A549 (cell line): ENCODE data around the gene PTPRF. TPM values are rescaled to one million over a fixed set of nuclear protein-coding genes. Genes with fewer than 3 reads are reported as not detected.
"Not testable (repeated sequence)": the region's sequence is repeated elsewhere in the genome, so short reads cannot be mapped to it uniquely, and the experiment has no call there.

Source experiments
- ATAC-seq, 2 experiments: fragments of 200-7000 bp in 1 of 2; fragments of >200 bp in 1 of 2; cut with Nextera tagmentation in 1 of 2; cut with Tn5 transposase in 1 of 2; 3 replicates each; pipeline versions ENCODE4 v1.8.0 to v1.9.1; 2018 to 2020; ENCODE audit warnings: mild to moderate bottlenecking in 1 of 2, moderate library complexity in 1 of 2
- CTCF ChIA-PET: fragments of 300-600 bp; sonication (Branson Sonifier 250); formaldehyde crosslinking; extraction: SDS; loops from one replicate; lab custom pipeline; 2021; ENCODE audit warnings: antibody characterized with exemption, inconsistent platforms; lab: Yijun Ruan, JAX
- POLR2A ChIA-PET: fragments of 350-600 bp; formaldehyde crosslinking; extraction: SDS; loops from one replicate; lab custom pipeline; 2021; ENCODE audit warnings: antibody characterized with exemption, inconsistent platforms; lab: Yijun Ruan, JAX
- DNase-seq, 2 experiments: peaks; one replicate each; pipeline versions ENCODE4 v3.0.0 to v3.0.0-alpha.2; 2011 to 2016; ENCODE audit warnings: low read depth in 1 of 2, low spot score in 1 of 2
- FAIRE-seq: peaks from 2 replicates; lab custom pipeline; 2011; peaks lifted over from hg19 to GRCh38; lab: Jason Lieb, UNC
- H3K27ac ChIP-seq, 2 experiments: fragments of >200 bp; sonication (Bioruptor Twin); formaldehyde crosslinking; 3 replicates each; pipeline ENCODE4 v1.5.1; 2016 to 2017
- H3K4me1 ChIP-seq: fragments of >200 bp; sonication (Bioruptor Twin); formaldehyde crosslinking; 3 replicates; pipeline ENCODE4 v1.6.1; 2016
- H3K4me2 ChIP-seq: fragments of >200 bp; sonication (Bioruptor Twin); formaldehyde crosslinking; 3 replicates; pipeline ENCODE4 v1.6.1; 2016
- H3K4me3 ChIP-seq: fragments of >200 bp; sonication (Bioruptor Twin); formaldehyde crosslinking; 3 replicates; pipeline ENCODE4 v1.5.1; 2016
- H3K9me3 ChIP-seq: fragments of >200 bp; sonication (Bioruptor Twin); formaldehyde crosslinking; 3 replicates; pipeline ENCODE4 v1.6.1; 2016
- CBX8 ChIP-seq: fragments of 200-600 bp; sonication (generic); IDR thresholded peaks from 2 replicates; pipeline ENCODE4 v1.6.1; 2016
- ESRRA ChIP-seq: fragments of 150-350 bp; IDR thresholded peaks from 2 replicates; pipeline ENCODE4 v1.6.1; 2014; ENCODE audit warnings: mild to moderate bottlenecking, low read length, borderline replicate concordance
- FOXS1 ChIP-seq: fragments of 250-450 bp; sonication (Bioruptor Pico); IDR thresholded peaks from 2 replicates; pipeline ENCODE4 v1.5.0; 2020; ENCODE audit warnings: mild to moderate bottlenecking, moderate library complexity
- HDAC2 ChIP-seq: fragments of 200-600 bp; sonication (generic); IDR thresholded peaks from 2 replicates; pipeline ENCODE4 v1.6.1; 2016
- HOXA7 ChIP-seq: fragments of 250-450 bp; sonication (Bioruptor Pico); IDR thresholded peaks from 2 replicates; pipeline ENCODE4 v1.5.0; 2020; ENCODE audit warnings: mild to moderate bottlenecking, moderate library complexity
- HOXB13 ChIP-seq: fragments of 250-450 bp; sonication (Bioruptor Pico); IDR thresholded peaks from 2 replicates; pipeline ENCODE4 v1.5.0; 2020; ENCODE audit warnings: low read depth, mild to moderate bottlenecking, moderate library complexity
- HOXB5 ChIP-seq: fragments of 250-450 bp; sonication (Bioruptor Pico); IDR thresholded peaks from 2 replicates; pipeline ENCODE4 v1.5.0; 2020; ENCODE audit warnings: mild to moderate bottlenecking, moderate library complexity
- JUN ChIP-seq, 2 experiments: fragments of >200 bp; sonication (Bioruptor Twin); formaldehyde crosslinking; IDR thresholded peaks; 2 replicates in 1 of 2; 3 replicates in 1 of 2; pipeline ENCODE4 v1.6.1; 2016 to 2017
- KDM5A ChIP-seq: fragments of 200-600 bp; sonication (generic); IDR thresholded peaks from 2 replicates; pipeline ENCODE4 v1.6.1; 2016; ENCODE audit warnings: antibody characterized with exemption, mild to moderate bottlenecking
- MYC ChIP-seq: IDR thresholded peaks from 2 replicates; pipeline ENCODE4 v1.6.1; 2012; ENCODE audit warnings: mild to moderate bottlenecking, inconsistent platforms, low read length, improper control_type of control experiment, borderline replicate concordance
- PHF8 ChIP-seq: fragments of 200-600 bp; sonication (generic); IDR thresholded peaks from 2 replicates; pipeline ENCODE4 v1.6.1; 2016; ENCODE audit warnings: low read depth, mild to moderate bottlenecking, antibody characterized with exemption, moderate library complexity, borderline replicate concordance
- POLR2AphosphoS2 ChIP-seq: conservative IDR thresholded peaks from 2 replicates; pipeline ENCODE4 v1.6.1; 2012; ENCODE audit warnings: low read length, improper control_type of control experiment, inconsistent platforms
- RCOR1 ChIP-seq: fragments of 150-350 bp; IDR thresholded peaks from 2 replicates; pipeline ENCODE4 v1.6.1; 2014; ENCODE audit warnings: antibody characterized with exemption, low read length, low read depth
- RNF2 ChIP-seq: fragments of 200-600 bp; sonication (generic); IDR thresholded peaks from 2 replicates; pipeline ENCODE4 v1.6.1; 2016; ENCODE audit warnings: low read depth, mild to moderate bottlenecking, antibody characterized with exemption, moderate library complexity, borderline replicate concordance
- SMC3 ChIP-seq: fragments of >200 bp; sonication (Bioruptor Twin); formaldehyde crosslinking; IDR thresholded peaks from 3 replicates; pipeline ENCODE4 v1.6.1; 2018; ENCODE audit warnings: inconsistent platforms
- ZFP36 ChIP-seq: fragments of 450-650 bp; IDR thresholded peaks from 2 replicates; pipeline ENCODE4 v1.6.1; 2014; ENCODE audit warnings: borderline replicate concordance; ENCODE audit not compliant: partially characterized antibody
- WGBS: methylation state at CpG from one replicate; pipeline ENCODE4 v1.1.6; 2017; ENCODE audit errors: missing lambda C conversion rate; 5-methylcytosine and 5-hydroxymethylcytosine counted together
- polyA plus RNA-seq, 4 experiments: library from polyadenylated mRNA; depleted of rRNA in 3 of 4; stranded (reverse); fragments of >200 nt; fragmentation: RNase III in 1 of 4; extraction: RNeasy Plus Mini Kit Qiagen cat#74134 plus additional on column Dnase treatment in 1 of 4; gene quantifications; 2 replicates in 3 of 4; 3 replicates in 1 of 4; pipeline ENCODE4 v1.2.3, GENCODE V29; 2011 to 2017
- TF ChIP-seq, protein P1 (sequence below): fragments of 150-350 bp; IDR thresholded peaks from 2 replicates; pipeline ENCODE4 v1.6.1; 2014; ENCODE audit warnings: low read depth, mild to moderate bottlenecking, low read length
- TF ChIP-seq, protein P2 (sequence below): fragments of 450-650 bp; IDR thresholded peaks from 2 replicates; pipeline ENCODE4 v1.6.1; 2014; ENCODE audit warnings: antibody characterized with exemption
- TF ChIP-seq, protein P3 (sequence below): fragments of >200 bp; sonication (Bioruptor Twin); formaldehyde crosslinking; IDR thresholded peaks from 3 replicates; pipeline ENCODE4 v1.5.1; 2016

PTPRF gene
- polyA plus RNA-seq, 2 of the 4 experiments (the other 2 are of a cell fraction), result 68.5 to 96.5 TPM

DNA sequence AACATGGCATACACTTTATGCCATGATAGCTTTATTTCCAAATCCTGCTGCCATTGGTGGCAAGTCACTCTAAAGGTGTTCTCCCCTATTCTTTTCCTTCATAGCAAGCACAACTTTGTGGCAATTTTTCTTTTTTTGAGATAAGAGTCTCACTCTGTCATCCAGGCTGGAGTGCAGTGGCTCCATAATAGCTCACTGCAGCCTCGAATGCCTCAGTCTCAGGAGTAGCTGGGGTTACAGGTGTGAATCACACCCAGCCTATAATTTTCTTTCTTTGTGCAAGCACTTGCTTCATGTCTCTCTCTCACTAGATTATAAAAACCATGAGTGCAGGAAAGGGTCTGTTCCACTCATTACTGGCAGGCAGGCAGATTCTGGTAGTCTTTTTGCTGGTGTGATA lies 113.9 kb downstream of the PTPRF start:
- H3K4me3 ChIP-seq, result no peak overlapping the region
- peaks cover 6% of the 10 kb centered on the region; the same call in 1 of the 3 replicates for H3K4me1 ChIP-seq
- POLR2A ChIA-PET, result no interaction called here
- no peak overlapping the region for H3K27ac ChIP-seq
- CTCF ChIA-PET, result interaction anchor here (1.6 kb wide), 1 partner anchor 9 kb away, joined by 3 read pairs; no protein-coding TSS in a partner anchor
- ATAC-seq (no peak), FAIRE-seq (no peak), DNase-seq (no peak)
- no peak overlapping the region for H3K4me2 ChIP-seq
- no peaks in the 10 kb centered on the region for H3K9me3 ChIP-seq
- TF ChIP-seq MYC, result no peak
- TF ChIP-seq, protein P1, sequence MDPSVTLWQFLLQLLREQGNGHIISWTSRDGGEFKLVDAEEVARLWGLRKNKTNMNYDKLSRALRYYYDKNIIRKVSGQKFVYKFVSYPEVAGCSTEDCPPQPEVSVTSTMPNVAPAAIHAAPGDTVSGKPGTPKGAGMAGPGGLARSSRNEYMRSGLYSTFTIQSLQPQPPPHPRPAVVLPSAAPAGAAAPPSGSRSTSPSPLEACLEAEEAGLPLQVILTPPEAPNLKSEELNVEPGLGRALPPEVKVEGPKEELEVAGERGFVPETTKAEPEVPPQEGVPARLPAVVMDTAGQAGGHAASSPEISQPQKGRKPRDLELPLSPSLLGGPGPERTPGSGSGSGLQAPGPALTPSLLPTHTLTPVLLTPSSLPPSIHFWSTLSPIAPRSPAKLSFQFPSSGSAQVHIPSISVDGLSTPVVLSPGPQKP, result no peak
- no peak for TF ChIP-seq ESRRA
- no peak for TF ChIP-seq RCOR1
- no peak for TF ChIP-seq PHF8
- no peak for TF ChIP-seq HDAC2
- TF ChIP-seq RNF2, result no peak
- no peak for TF ChIP-seq POLR2AphosphoS2
- TF ChIP-seq ZFP36, result no peak
- no peak for TF ChIP-seq HOXA7 (CRISPR knock-in tag)
- TF ChIP-seq JUN (IDR thresholded peaks at IDR 0.05), result no peak
- no peak for TF ChIP-seq KDM5A
- TF ChIP-seq HOXB5 (CRISPR knock-in tag), result no peak
- no peak for TF ChIP-seq CBX8
- TF ChIP-seq SMC3, result no peak
- 47% methylated on average over 1 of the region's 1 CpG for WGBS

DNA sequence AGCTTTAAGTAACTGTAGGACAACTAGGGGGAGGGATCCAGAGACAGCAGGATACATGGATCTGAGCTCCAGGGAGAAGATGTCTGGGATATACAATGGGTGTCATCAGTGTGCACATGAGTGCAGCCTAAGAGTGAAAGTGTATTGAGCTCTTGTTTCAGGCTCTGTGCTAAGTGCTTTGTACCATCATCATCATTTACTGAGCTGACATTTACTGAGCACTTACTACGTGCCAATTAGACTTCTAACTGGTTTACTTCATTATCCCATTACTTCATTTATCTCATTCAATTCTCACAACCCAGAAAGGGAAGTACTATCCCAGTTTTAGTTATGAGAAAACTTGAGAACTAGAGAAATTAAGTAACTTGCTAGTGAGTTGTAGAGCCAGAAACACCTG lies 114.8 kb downstream of the PTPRF start:
- Histone ChIP-seq H3K9me3 (no peaks in the 10 kb centered on the region), H3K27ac (no peak overlapping the region), H3K4me1 (peaks cover 6% of the 10 kb centered on the region; the same call in 1 of the 3 replicates), H3K4me2 (no peak overlapping the region), H3K4me3 (no peak overlapping the region)
- WGBS, result 63% methylated on average over 1 of the region's 1 CpG
- CTCF ChIA-PET, result interaction anchor here (1.5 to 1.6 kb wide), 2 partner anchors 8 to 419 kb away, joined by 3 to 4 read pairs; no protein-coding TSS in a partner anchor
- POLR2A ChIA-PET, result no interaction called here
- TF ChIP-seq SMC3 (no peak), FOXS1 (CRISPR knock-in tag) (no peak), HOXB13 (CRISPR knock-in tag) (no peak)
- TF ChIP-seq, protein P2, sequence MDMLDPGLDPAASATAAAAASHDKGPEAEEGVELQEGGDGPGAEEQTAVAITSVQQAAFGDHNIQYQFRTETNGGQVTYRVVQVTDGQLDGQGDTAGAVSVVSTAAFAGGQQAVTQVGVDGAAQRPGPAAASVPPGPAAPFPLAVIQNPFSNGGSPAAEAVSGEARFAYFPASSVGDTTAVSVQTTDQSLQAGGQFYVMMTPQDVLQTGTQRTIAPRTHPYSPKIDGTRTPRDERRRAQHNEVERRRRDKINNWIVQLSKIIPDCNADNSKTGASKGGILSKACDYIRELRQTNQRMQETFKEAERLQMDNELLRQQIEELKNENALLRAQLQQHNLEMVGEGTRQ, result no peak
- TF ChIP-seq, protein P3, sequence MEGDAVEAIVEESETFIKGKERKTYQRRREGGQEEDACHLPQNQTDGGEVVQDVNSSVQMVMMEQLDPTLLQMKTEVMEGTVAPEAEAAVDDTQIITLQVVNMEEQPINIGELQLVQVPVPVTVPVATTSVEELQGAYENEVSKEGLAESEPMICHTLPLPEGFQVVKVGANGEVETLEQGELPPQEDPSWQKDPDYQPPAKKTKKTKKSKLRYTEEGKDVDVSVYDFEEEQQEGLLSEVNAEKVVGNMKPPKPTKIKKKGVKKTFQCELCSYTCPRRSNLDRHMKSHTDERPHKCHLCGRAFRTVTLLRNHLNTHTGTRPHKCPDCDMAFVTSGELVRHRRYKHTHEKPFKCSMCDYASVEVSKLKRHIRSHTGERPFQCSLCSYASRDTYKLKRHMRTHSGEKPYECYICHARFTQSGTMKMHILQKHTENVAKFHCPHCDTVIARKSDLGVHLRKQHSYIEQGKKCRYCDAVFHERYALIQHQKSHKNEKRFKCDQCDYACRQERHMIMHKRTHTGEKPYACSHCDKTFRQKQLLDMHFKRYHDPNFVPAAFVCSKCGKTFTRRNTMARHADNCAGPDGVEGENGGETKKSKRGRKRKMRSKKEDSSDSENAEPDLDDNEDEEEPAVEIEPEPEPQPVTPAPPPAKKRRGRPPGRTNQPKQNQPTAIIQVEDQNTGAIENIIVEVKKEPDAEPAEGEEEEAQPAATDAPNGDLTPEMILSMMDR, result no peak
- no peak for DNase-seq
- FAIRE-seq, result no peak
- ATAC-seq, result no peak

DNA sequence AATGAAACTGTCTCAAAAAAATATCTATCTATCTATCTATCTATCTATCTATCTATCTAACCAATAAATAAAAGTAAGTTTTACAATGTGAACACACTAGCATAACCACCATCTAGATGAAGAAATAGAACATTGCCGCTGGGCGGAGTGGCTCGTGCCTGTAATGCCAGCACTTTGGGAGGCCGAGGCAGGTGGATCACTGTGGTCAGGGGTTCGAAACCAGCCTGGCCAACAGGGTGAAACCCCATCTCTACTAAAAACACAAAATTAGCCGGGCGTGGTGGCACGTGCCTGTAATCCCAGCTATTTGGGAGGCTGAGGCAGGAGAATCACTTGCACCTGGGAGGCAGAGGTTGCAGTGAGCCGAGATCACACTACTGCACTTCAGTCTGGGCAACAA lies 116.6 kb downstream of the PTPRF start:
- H3K9me3 ChIP-seq, CTCF ChIA-PET, H3K4me3 ChIP-seq, H3K4me2 ChIP-seq, DNase-seq, ATAC-seq, H3K27ac ChIP-seq, POLR2A ChIA-PET, FAIRE-seq: not testable (repeated sequence)
- 82% methylated on average over 9 of the region's 9 CpGs for WGBS
- peaks cover 13% of the 10 kb centered on the region; the same call in 1 of the 3 replicates for H3K4me1 ChIP-seq
